Prostate gland (tissue), 2 donors: ENCODE measurements around the gene FGD5.

Source experiments
- CTCF ChIP-seq, 4 experiments: fragments of 200-600 bp in 2 of 4; fragments of 450-650 bp in 2 of 4; sonication (generic) in 2 of 4; IDR thresholded peaks; 1 replicate in 3 of 4; 2 replicates in 1 of 4; pipeline ENCODE4 v1.5.1; 2016 to 2019; ENCODE audit warnings: antibody characterized with exemption in 4 of 4, mild to moderate bottlenecking in 2 of 4, moderate library complexity in 2 of 4
- POLR2A ChIP-seq: fragments of 450-650 bp; IDR thresholded peaks from one replicate; pipeline ENCODE4 v1.6.1; 2016; ENCODE audit warnings: antibody characterized with exemption, mild to moderate bottlenecking
- POLR2AphosphoS5 ChIP-seq: sonication (generic); formaldehyde crosslinking; IDR thresholded peaks from one replicate; pipeline ENCODE4 v1.6.1; 2017; ENCODE audit warnings: antibody characterized with exemption

- TF ChIP-seq CTCF (IDR thresholded peaks at IDR 0.05) (no peak), POLR2A (no peak), POLR2AphosphoS5 (no peak)
These were observed 61.8 kb downstream of the FGD5 start for GRCh38 chr3:14880447-14881106.
